HG02981 (cell line): ENCODE results near the gene TMEM192.
"Not testable (repeated sequence)": the region's sequence is repeated elsewhere in the genome, so short reads cannot be mapped to it uniquely, and the experiment has no call there.

Experiments
- ATAC-seq: cut with Tn5 transposase; IDR thresholded peaks from one replicate; pipeline ENCODE4 v1.9.1; 2021; ENCODE audit warnings: mild to moderate bottlenecking, moderate library complexity; ENCODE audit not compliant: unreplicated experiment

The TMEM192 gene

DNA sequence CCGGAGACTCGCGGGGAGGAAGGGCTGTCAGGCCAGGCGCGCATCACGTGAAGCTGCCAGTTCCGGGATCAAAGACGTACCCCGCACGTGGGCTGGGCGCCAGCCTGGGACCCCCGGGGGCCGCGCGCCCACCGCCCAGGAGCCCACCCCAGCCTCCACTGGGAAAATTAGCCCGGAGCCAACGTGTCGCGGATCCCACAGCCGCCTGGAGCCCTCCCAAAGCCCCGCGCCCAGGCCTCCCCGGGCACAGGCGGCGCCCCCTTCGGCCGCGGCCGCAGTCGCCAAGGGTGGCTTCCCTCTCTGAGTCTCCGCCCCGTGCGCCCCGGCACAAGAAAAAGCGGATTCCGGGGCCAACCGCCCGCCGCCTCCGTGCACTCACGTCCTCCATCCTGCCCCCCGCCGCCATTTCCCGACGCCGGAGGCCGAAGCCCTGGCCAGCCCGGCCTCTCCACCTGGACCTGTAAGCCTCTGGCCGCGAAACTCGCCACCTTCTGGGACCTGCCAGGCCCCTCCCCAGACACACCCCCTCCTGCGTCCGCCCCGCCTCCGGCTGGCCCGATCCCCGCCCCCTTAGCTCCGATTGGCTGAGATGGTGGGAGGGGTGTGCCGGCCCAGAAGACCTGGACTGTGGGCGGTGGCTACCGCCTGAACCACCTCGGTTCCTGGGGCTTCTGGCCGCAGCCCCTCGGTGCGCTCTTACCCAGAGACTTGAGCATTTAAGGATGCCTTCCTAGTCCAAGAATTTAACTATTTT lies at the start of gene TMEM192:
Gene TMEM192, minus strand, starts transcription at position 493 of the 754 bp plus-strand sequence. Its CDS starts 87 bp downstream, at position 406.
- ATAC-seq: peak; percentile 97

- no peak for ATAC-seq
Measured at GRCh38 chr4:165158762-165159161, 46.1 kb upstream of the TMEM192 start.

DNA sequence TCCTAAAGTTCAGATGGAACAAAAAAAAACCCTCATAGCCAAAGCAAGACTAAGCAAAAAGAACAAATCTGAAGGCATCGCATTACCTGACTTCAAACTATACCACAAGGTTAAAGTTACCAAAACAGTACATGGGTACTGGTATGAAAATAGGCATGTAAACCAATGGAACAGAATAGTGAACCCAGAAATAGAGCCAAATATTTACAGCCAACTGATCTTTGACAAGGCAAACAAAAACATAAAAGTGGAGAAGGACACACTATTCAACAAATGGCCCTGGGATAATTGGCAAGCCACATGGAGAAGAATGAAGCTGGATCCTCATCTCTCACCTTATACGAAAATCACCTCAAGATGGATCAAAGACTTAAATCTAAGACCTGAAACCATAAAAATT lies 44.2 kb upstream of the TMEM192 start:
- no peak for ATAC-seq

- ATAC-seq: no peak
Measured at GRCh38 chr4:165154482-165154881, 41.8 kb upstream of the TMEM192 start.

- ATAC-seq: no peak
Measured at GRCh38 chr4:165152527-165152926, 39.9 kb upstream of the TMEM192 start.

DNA sequence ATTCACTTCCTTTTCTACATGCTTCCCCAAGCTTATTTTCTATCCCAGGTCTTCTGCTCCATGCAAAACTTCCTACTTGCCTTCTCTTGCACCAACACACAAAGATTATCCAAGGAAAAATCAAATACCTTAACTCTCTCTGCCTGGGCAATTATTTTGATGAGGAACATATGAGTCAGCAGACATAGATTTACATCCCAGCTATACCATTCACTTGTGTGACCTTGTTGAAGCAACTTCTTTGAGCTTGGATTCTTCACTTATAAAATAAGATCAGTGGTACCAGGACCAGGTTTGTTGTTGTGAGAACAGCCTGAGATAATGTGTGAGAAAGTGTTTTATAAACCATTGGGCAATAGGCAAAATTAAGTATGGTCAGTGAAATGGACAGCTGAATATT lies 39.1 kb upstream of the TMEM192 start:
- ATAC-seq: no peak

GRCh38 chr4:165150545-165150944 lies 37.9 kb upstream of the TMEM192 start:
- ATAC-seq: no peak

DNA sequence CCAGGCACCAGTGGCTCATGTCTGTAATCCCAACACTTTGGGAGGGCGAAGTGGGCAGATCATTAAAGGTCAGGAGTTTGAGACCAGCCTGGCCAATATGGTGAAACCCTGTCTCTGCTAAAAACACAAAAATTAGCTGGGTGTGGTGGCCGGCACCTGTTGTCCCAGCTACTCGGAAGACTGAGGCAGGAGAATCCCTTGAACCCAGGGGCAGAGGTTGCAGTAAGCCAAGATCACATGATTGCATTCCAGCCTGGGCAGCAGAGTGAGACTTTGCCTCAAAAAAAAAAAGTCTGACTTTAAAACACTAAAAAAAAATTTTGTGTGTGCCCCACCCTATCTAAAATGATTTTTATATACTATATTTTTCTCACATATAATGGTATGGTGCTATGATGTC lies 26.2 kb upstream of the TMEM192 start:
- ATAC-seq: no peak

DNA sequence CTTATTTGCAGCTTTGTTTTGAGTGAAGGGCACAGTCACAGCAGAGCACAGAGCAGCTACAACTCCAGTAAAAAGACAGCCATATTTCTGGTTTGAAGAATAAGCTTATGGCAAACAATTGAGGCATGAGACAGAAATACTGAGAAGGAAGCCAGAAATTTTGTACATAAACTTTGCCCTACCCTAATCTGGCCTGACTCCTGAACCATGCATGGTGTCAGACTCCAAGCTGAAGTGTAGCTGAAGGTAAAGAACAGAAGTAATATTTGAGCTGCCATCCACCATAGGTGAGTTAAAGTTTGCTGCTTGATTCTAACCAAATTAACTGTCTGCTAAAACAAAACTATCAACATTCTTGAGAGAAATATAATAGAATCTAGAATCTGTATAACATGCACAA lies 24.5 kb upstream of the TMEM192 start:
- ATAC-seq: no peak

GRCh38 chr4:165136529-165136928 lies 23.9 kb upstream of the TMEM192 start:
- ATAC-seq: no peak

- no peak for ATAC-seq
Measured at GRCh38 chr4:165133150-165133549, 20.5 kb upstream of the TMEM192 start.

DNA sequence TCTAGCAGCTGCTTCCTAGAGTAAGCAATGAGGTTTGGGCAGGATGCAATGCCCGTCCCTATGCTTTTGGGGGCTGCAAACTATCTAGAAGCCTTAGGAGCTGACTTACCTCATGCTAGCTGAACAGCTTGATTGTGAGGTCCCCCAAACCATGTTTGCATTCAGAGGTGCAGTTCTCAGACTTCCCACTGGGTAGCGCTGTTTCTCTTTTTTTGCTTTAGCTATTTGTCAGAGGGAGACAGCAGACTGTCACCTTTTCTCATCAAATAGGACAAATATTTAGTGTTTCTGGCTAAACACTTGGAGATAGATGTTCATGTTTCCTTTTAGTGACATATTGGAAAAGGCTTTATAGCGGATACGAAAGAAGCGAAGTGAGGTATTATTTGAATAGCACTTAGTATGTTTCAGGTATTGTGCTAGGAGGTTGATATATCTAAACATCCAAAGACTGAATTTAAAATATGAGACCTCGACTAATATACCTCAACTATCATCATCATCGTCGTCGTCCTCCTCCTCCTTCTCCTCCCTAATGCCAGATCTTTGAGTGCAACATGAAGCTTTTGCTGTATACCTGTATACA lies 18.7 kb upstream of the TMEM192 start:
- peak; percentile 79 for ATAC-seq

GRCh38 chr4:165129924-165130323 lies 17.3 kb upstream of the TMEM192 start:
- ATAC-seq: no peak

DNA sequence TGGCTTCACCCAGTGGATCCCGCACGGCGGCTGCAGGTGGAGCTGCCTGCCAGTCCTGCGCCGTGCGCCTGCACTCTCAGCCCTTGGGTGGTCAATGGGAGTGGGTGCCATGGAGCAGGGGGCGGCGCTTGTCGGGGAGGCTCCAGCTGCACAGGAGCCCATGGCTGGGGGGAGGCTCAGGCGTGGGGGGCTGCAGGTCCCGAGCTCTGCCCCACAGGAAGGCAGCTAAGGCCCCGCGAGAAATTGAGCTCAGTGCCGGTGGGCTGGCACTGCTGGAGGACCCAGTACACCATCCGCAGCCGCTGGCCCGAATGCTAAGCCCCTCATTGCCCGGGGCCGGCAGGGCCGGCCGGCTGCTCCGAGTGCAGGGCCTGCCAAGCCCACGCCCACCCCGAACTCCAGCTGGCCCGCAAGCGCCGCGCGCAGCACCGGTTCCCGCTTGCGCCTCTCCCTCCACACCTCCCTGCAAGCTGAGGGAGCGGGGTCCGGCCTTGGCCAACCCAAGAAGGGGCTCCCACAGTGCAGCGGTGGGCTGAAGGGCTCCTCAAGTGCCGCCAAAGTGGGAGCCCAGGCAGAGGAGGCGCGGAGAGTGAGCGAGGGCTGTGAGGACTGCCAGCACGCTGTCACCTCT lies 13.3 kb upstream of the TMEM192 start:
- ATAC-seq: not testable (repeated sequence)

DNA sequence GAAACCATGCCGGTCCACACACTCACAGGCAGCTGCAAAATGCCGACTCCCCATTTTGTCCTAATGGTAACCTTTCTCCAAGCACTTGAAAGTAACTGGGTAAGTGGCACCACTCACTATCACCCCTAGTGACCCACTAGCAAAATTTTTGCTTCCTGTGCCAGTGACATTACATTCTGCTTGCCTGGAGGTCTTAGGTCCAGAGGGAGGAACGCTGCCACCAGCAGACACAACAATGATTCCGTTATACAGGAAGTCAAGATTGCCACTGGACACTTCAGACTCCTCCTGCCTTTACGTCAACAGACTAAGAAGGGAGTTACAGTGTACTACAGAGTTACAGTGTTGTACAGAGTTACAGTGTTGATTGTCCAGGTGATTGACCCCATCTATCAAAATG lies 11.8 kb upstream of the TMEM192 start:
- ATAC-seq: no peak

DNA sequence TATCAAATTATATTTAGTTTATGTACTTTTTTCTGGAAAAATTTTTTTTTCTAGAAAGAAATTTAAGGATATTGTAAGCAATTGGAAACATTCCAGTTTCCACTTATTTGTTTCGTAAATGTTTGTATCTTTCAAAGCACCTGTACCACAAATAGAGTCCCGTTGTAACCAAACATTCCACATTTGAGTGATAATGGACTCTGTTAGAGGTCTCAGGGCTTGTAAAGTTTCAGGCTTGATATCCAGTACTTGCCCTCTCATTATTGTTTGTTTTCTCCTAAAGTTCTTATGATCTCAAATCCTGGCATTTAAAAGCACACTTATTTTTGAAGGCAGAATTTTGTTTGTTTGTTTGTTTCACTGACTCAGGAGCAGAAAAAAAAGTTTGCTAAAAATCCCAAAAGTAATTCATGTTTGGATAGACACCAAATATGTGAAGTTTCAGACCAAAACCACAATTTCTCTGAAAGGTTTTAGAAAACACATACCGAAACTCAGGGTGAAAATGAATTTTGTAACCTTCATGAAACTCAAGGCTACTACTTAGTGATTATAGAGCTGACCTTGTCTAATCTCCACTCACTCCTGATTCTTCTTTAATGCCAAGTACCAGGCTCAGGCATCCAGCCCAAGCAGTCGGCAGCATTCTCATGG lies 5.7 kb upstream of the TMEM192 start:
- peak; percentile 89 for ATAC-seq

DNA sequence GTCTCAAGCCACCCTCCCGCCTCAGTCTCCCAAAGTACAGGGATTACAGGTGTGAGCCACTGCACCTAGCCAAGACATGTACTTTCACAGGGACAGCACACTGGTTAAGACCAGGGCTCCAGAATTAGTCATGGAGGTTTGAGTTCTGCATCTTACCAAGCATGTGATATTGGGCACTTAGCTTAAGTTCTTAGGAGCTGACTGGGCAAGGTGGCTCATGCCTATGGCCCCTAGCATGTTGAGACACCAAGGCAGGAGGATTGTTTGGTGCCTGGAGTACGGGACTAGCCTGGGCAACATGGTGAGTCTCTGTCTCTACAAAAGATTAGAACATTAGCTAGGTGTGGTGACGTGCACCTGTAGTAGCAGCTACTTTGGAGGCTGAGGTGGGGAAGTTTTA lies 2.6 kb upstream of the TMEM192 start:
- no peak for ATAC-seq

GRCh38 chr4:165111906-165112367 lies 723 bp downstream of the TMEM192 start:
- ATAC-seq: no peak

- ATAC-seq: no peak
Measured at GRCh38 chr4:165106518-165106917, 6.1 kb downstream of the TMEM192 start.

DNA sequence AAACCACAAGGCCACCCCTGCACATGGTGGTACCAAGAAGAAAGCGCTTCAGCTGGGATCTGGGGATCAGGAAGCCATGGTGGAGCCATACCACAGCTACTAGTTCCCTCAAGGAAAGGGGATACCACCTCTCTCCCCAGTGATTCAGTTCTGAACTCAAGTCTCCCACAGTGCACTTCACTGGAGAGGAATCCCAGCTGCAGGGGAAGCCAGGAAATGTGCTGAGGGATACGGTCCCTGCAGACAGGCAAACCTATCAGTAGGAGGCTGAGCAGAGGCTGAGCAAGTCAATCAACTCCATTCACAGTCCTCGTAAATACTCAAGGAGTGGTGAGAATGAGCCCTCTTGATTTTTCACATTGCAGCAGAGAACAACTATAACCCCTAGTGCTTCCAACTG lies 11.0 kb downstream of the TMEM192 start:
- ATAC-seq: no peak

- ATAC-seq: no peak
Measured at GRCh38 chr4:165096776-165097175, 15.9 kb downstream of the TMEM192 start.

DNA sequence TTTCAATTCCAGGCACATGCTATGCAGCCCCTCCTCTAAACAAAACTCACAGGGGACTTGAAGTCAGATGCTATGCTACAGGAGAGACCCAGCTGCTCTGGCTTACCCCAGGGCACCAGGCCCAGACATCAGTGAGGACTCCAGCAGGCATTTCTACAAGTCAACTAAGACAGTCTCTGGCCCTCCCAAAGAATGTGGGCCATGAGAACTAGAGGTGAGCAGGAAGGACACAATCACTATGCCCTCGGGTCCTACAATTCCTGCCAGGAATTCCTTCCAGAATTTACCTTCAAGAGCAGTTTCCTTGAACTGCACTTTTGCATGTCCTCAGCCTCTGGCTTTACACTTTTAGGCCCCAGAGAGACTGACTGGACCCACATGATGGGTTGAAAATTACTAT lies 17.4 kb downstream of the TMEM192 start:
- no peak for ATAC-seq
